SKM-1 (cell line): ENCODE data around the gene SF3B4.
"Not testable (repeated sequence)": the region's sequence is repeated elsewhere in the genome, so short reads cannot be mapped to it uniquely, and the experiment has no call there.

Experiments
- DNase-seq: peaks from one replicate; lab custom pipeline; 2025; ENCODE audit not compliant: unreplicated experiment; lab: John Stamatoyannopoulos, UW

The SF3B4 gene

GRCh38 chr1:149927563-149928400 is at the start of gene SF3B4:
Gene SF3B4, minus strand, starts transcription at chr1:149927803. Its CDS starts 44 bp downstream, at chr1:149927759.
- peak; percentile 99 for DNase-seq

- DNase-seq, result no peak
These were observed 49.7 kb upstream of the SF3B4 start for GRCh38 chr1:149977345-149977744.

- no peak for DNase-seq
These were observed 44.9 kb upstream of the SF3B4 start for GRCh38 chr1:149972547-149972946.

- DNase-seq, result no peak
These were observed 40.0 kb upstream of the SF3B4 start for GRCh38 chr1:149967646-149968045.

GRCh38 chr1:149967041-149967440 is 39.4 kb upstream of the SF3B4 start:
- no peak for DNase-seq

- DNase-seq, result no peak
These were observed 38.8 kb upstream of the SF3B4 start for GRCh38 chr1:149966405-149966804.

GRCh38 chr1:149965440-149965839 is 37.8 kb upstream of the SF3B4 start:
- DNase-seq, result no peak

GRCh38 chr1:149963358-149963757 is 35.8 kb upstream of the SF3B4 start:
- no peak for DNase-seq

- DNase-seq, result no peak
These were observed 35.1 kb upstream of the SF3B4 start for GRCh38 chr1:149962736-149963135.

GRCh38 chr1:149962039-149962647 is 34.5 kb upstream of the SF3B4 start:
- DNase-seq, result peak; percentile 94

- DNase-seq, result not testable (repeated sequence)
These were observed 29.9 kb upstream of the SF3B4 start for GRCh38 chr1:149957548-149957947.

- DNase-seq, result no peak
These were observed 22.3 kb upstream of the SF3B4 start for GRCh38 chr1:149949911-149950310.

- DNase-seq, result no peak
These were observed 17.6 kb upstream of the SF3B4 start for GRCh38 chr1:149945206-149945605.

GRCh38 chr1:149942885-149943284 is 15.3 kb upstream of the SF3B4 start:
- DNase-seq, result no peak

- DNase-seq, result no peak
These were observed 14.6 kb upstream of the SF3B4 start for GRCh38 chr1:149942207-149942606.

- no peak for DNase-seq
These were observed 12.8 kb upstream of the SF3B4 start for GRCh38 chr1:149940427-149940826.

- not testable (repeated sequence) for DNase-seq
These were observed 11.0 kb upstream of the SF3B4 start for GRCh38 chr1:149938668-149939003.

- no peak for DNase-seq
These were observed 10.2 kb upstream of the SF3B4 start for GRCh38 chr1:149937759-149938158.

- DNase-seq, result no peak
These were observed 9.5 kb upstream of the SF3B4 start for GRCh38 chr1:149936992-149937705.

GRCh38 chr1:149936170-149936991 is 8.8 kb upstream of the SF3B4 start, which contains the start of gene MTMR11:
Gene MTMR11, minus strand, starts transcription at chr1:149936879. Its CDS starts 232 bp downstream, at chr1:149936647.
- no peak for DNase-seq

- no peak for DNase-seq
These were observed 6.8 kb upstream of the SF3B4 start for GRCh38 chr1:149934356-149934755.
